HG03520 (cell line): Measurements from ENCODE around the gene CNRIP1.

Source experiments
- ATAC-seq: cut with Tn5 transposase; IDR thresholded peaks from one replicate; pipeline ENCODE4 v1.9.1; 2021; ENCODE audit warnings: mild to moderate bottlenecking, moderate library complexity; ENCODE audit not compliant: unreplicated experiment

The CNRIP1 gene

GRCh38 chr2:68252400-68253218 lies 67.1 kb downstream of the CNRIP1 start, which contains the start of gene PPP3R1:
PPP3R1 (minus strand) TSS chr2:68252532; CDS start chr2:68252127, 405 bp downstream.
- ATAC-seq, result peak; percentile 82

GRCh38 chr2:68251855-68252399 lies 67.8 kb downstream of the CNRIP1 start:
- no peak for ATAC-seq

GRCh38 chr2:68251187-68251854 lies 68.4 kb downstream of the CNRIP1 start:
- peak; percentile 46 for ATAC-seq

GRCh38 chr2:68250652-68251186 lies 69.0 kb downstream of the CNRIP1 start:
- ATAC-seq, result no peak

- ATAC-seq, result no peak
Measured at GRCh38 chr2:68250196-68250595, 69.6 kb downstream of the CNRIP1 start.

GRCh38 chr2:68248806-68249205 lies 70.9 kb downstream of the CNRIP1 start:
- ATAC-seq, result no peak

- no peak for ATAC-seq
Measured at GRCh38 chr2:68248361-68248760, 71.4 kb downstream of the CNRIP1 start.

GRCh38 chr2:68246396-68246795 lies 73.4 kb downstream of the CNRIP1 start:
- no peak for ATAC-seq

- ATAC-seq, result no peak
Measured at GRCh38 chr2:68245672-68246071, 74.1 kb downstream of the CNRIP1 start.

GRCh38 chr2:68245066-68245465 lies 74.7 kb downstream of the CNRIP1 start:
- no peak for ATAC-seq

GRCh38 chr2:68244456-68244855 lies 75.3 kb downstream of the CNRIP1 start:
- no peak for ATAC-seq
